Ishikawa (cell line): ENCODE data around the gene CACNG7.

ENCODE experiments used
- CREB1 ChIP-seq: IDR thresholded peaks from 2 replicates; pipeline ENCODE4 v1.6.1; 2012; ENCODE audit warnings: low read depth
- EP300 ChIP-seq: IDR thresholded peaks from 2 replicates; pipeline ENCODE4 v1.6.1; 2012; ENCODE audit warnings: borderline replicate concordance
- FOXM1 ChIP-seq: IDR thresholded peaks from 2 replicates; pipeline ENCODE4 v1.6.1; 2012; ENCODE audit warnings: low read depth, borderline replicate concordance
- NFIC ChIP-seq: IDR thresholded peaks from 2 replicates; pipeline ENCODE4 v1.6.1; 2012
- RAD21 ChIP-seq: IDR thresholded peaks from 2 replicates; pipeline ENCODE4 v1.6.1; 2012; ENCODE audit warnings: low read depth
- YY1 ChIP-seq: IDR thresholded peaks from 2 replicates; pipeline ENCODE4 v1.6.1; 2012; ENCODE audit warnings: low read depth
- TF ChIP-seq, protein P1 (sequence below): IDR thresholded peaks from 2 replicates; pipeline ENCODE4 v1.6.1; 2012; ENCODE audit warnings: low read depth, mild to moderate bottlenecking
- TF ChIP-seq, protein P2 (sequence below): IDR thresholded peaks from 2 replicates; pipeline ENCODE4 v1.6.1; 2012
- TF ChIP-seq, protein P3 (sequence below): IDR thresholded peaks from 2 replicates; pipeline ENCODE4 v1.6.1; 2012

DNA sequence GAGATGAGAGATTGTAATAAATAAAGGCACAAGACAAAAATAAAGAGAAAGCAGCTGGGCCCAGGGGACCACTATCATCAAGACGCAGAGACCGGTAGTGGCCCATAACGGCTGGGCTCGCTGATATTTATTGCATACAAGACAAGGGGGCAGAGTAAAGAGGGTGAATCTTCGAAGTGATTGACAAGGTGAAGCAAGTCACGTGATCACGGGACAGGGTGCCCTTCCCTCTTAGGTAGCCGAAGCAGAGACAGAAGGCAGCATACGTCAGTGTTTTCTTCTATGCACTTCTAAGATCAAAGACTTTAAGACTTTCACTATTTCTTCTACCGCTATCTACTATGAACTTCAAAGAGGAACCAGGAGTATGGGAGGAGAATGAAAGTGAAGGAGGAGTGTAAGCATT lies 31.7 kb upstream of the CACNG7 start:
- TF ChIP-seq, protein P1, sequence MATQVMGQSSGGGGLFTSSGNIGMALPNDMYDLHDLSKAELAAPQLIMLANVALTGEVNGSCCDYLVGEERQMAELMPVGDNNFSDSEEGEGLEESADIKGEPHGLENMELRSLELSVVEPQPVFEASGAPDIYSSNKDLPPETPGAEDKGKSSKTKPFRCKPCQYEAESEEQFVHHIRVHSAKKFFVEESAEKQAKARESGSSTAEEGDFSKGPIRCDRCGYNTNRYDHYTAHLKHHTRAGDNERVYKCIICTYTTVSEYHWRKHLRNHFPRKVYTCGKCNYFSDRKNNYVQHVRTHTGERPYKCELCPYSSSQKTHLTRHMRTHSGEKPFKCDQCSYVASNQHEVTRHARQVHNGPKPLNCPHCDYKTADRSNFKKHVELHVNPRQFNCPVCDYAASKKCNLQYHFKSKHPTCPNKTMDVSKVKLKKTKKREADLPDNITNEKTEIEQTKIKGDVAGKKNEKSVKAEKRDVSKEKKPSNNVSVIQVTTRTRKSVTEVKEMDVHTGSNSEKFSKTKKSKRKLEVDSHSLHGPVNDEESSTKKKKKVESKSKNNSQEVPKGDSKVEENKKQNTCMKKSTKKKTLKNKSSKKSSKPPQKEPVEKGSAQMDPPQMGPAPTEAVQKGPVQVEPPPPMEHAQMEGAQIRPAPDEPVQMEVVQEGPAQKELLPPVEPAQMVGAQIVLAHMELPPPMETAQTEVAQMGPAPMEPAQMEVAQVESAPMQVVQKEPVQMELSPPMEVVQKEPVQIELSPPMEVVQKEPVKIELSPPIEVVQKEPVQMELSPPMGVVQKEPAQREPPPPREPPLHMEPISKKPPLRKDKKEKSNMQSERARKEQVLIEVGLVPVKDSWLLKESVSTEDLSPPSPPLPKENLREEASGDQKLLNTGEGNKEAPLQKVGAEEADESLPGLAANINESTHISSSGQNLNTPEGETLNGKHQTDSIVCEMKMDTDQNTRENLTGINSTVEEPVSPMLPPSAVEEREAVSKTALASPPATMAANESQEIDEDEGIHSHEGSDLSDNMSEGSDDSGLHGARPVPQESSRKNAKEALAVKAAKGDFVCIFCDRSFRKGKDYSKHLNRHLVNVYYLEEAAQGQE = no peak
- no peak for TF ChIP-seq EP300
- TF ChIP-seq NFIC = no peak
- TF ChIP-seq, protein P2, sequence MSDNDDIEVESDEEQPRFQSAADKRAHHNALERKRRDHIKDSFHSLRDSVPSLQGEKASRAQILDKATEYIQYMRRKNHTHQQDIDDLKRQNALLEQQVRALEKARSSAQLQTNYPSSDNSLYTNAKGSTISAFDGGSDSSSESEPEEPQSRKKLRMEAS = no peak
- no peak for TF ChIP-seq CREB1
- no peak for TF ChIP-seq YY1
- TF ChIP-seq, protein P3, sequence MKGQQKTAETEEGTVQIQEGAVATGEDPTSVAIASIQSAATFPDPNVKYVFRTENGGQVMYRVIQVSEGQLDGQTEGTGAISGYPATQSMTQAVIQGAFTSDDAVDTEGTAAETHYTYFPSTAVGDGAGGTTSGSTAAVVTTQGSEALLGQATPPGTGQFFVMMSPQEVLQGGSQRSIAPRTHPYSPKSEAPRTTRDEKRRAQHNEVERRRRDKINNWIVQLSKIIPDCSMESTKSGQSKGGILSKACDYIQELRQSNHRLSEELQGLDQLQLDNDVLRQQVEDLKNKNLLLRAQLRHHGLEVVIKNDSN = no peak
- no peak for TF ChIP-seq FOXM1
- no peak for TF ChIP-seq RAD21
